ENCODE measurements around the gene HS3ST3B1.
A peak's percentile ranks its signal among the peaks of the same experiment; 100 is the strongest.

Gene HS3ST3B1

GRCh38 chr17:14303343-14304221, 2.7 kb downstream of the HS3ST3B1 start:
- DNase-seq = no peak

GRCh38 chr17:14304222-14304772, 3.4 kb downstream of the HS3ST3B1 start:
- no peak for DNase-seq

- DNase-seq = no peak
Observed at GRCh38 chr17:14304773-14305517, 4.1 kb downstream of the HS3ST3B1 start.

GRCh38 chr17:14305785-14306496, 5.1 kb downstream of the HS3ST3B1 start:
- no peak for DNase-seq

- no peak for DNase-seq
Observed at GRCh38 chr17:14306596-14306995, 5.7 kb downstream of the HS3ST3B1 start.

GRCh38 chr17:14307560-14308024, 6.7 kb downstream of the HS3ST3B1 start:
- no peak for DNase-seq

GRCh38 chr17:14308636-14308964, 7.7 kb downstream of the HS3ST3B1 start:
- no peak for DNase-seq

GRCh38 chr17:14308965-14309879, 8.3 kb downstream of the HS3ST3B1 start:
- peak; percentile 93 for DNase-seq

- no peak for DNase-seq
Observed at GRCh38 chr17:14310101-14310500, 9.2 kb downstream of the HS3ST3B1 start.

GRCh38 chr17:14310605-14311004, 9.7 kb downstream of the HS3ST3B1 start:
- DNase-seq = no peak

GRCh38 chr17:14311186-14311705, 10.4 kb downstream of the HS3ST3B1 start:
- no peak for DNase-seq

- DNase-seq = no peak
Observed at GRCh38 chr17:14311981-14312380, 11.1 kb downstream of the HS3ST3B1 start.

GRCh38 chr17:14312522-14312921, 11.6 kb downstream of the HS3ST3B1 start:
- no peak for DNase-seq

- DNase-seq = no peak
Observed at GRCh38 chr17:14316126-14316832, 15.4 kb downstream of the HS3ST3B1 start.

- DNase-seq = no peak
Observed at GRCh38 chr17:14317383-14317782, 16.5 kb downstream of the HS3ST3B1 start.

- no peak for DNase-seq
Observed at GRCh38 chr17:14318109-14318917, 17.4 kb downstream of the HS3ST3B1 start.

- DNase-seq = no peak
Observed at GRCh38 chr17:14318918-14319205, 18.0 kb downstream of the HS3ST3B1 start.

- DNase-seq = no peak
Observed at GRCh38 chr17:14320098-14320497, 19.2 kb downstream of the HS3ST3B1 start.

- DNase-seq = no peak
Observed at GRCh38 chr17:14320734-14321475, 20.0 kb downstream of the HS3ST3B1 start.

Measured in stimulated activated CD4-positive, alpha-beta T cell treated with anti-CD3 and anti-CD28 coated beads, Interleukin-1b, Interleukin-23, amount 100 ng/mL, for 48 hours (primary cell).